ENCODE results near the gene RETREG3. TPM values are rescaled to one million over a fixed set of nuclear protein-coding genes. Genes with fewer than 3 reads are reported as not detected.

RETREG3 gene
- total and polyA plus RNA-seq, 2 of the 4 experiments (the other 2 are of a cell fraction), result 18.1 to 44.1 TPM

DNA sequence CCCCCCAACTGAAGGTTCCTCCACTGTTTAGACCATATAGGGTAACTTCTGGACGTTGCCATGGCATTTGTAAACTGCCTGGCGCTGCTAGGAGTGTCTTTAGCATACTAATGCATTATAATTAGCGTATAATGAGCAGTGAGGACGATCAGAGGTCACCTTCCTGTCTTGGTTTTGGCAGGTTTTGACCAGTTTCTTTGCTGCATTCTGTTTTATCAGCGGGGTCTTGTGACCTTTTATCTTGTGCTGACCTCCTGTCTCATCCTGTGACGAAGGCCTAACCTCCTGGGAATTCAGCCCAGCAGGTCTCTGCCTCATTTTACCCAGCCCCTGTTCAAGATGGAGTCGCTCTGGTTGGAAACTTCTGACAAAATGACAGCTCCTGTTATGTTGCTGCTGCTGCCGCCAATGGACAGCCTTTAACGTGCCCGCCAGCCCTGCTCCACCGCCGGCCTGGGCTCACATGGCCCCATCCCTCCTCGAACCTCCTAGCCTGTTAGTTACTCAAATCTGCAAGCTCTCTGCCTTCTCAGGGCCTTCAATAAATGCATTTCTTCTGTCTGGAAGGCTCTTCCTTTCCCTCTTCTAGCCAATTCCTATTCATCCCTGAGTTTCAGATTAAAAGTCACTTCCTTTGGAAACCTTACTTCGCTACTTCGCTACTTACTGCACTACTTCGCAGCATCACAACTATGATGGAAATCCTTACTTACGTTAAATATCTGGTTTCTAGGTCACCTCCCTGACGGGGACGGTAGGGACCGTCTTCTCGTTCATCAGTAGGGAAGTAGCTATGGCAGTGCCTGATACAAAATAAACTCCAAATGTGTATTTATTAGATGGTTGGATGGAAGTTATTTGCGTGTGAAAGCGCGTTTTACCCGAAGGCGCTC is 73.8 kb downstream of the RETREG3 start:
- H3K36me3 ChIP-seq (ENCODE audit: control insufficient read depth, insufficient read depth, low read length), result peaks cover 16% of the 10 kb centered on the region
- peak overlapping the region; percentile 96 for H4K91ac ChIP-seq (ENCODE audit: insufficient read depth, low read depth, low read length)
- in situ Hi-C loops (cut with MboI; ENCODE audit: low sequenced_read_pairs), result no loop called here
- peak overlapping the region; percentile 61 for H2BK5ac ChIP-seq (ENCODE audit: low read depth, low read length, poor library complexity, severe bottlenecking)
- peak overlapping the region; percentile 99 for H3K14ac ChIP-seq (replicated peaks; ENCODE audit: low read depth, low read length)
- no TSS peak for BruUV-seq (replicated peaks)
- peak overlapping the region; percentile 93 for H2AK9ac ChIP-seq (replicated peaks; ENCODE audit: low read depth, low read length, poor library complexity)
- peak overlapping the region; percentile 100 for H4K5ac ChIP-seq (ENCODE audit: low read depth, low read length)
- H2BK15ac ChIP-seq (ENCODE audit: low read depth, low read length), result peak overlapping the region; percentile 99
- TF ChIP-seq, protein P1, sequence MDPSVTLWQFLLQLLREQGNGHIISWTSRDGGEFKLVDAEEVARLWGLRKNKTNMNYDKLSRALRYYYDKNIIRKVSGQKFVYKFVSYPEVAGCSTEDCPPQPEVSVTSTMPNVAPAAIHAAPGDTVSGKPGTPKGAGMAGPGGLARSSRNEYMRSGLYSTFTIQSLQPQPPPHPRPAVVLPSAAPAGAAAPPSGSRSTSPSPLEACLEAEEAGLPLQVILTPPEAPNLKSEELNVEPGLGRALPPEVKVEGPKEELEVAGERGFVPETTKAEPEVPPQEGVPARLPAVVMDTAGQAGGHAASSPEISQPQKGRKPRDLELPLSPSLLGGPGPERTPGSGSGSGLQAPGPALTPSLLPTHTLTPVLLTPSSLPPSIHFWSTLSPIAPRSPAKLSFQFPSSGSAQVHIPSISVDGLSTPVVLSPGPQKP (IDR thresholded peaks at IDR 0.05; ENCODE audit: borderline replicate concordance, low read depth, low read length), result no peak
- TF ChIP-seq POLR2A (IDR thresholded peaks at IDR 0.05; ENCODE audit: low read depth, low read length) (no peak), MAZ (IDR thresholded peaks at IDR 0.05; ENCODE audit: borderline replicate concordance, low read depth, low read length) (no peak), RCOR1 (IDR thresholded peaks at IDR 0.05; ENCODE audit: insufficient replicate concordance, low read length) (no peak), NFE2L2 (IDR thresholded peaks at IDR 0.05; ENCODE audit: low read depth, low read length) (no peak), SMC3 (IDR thresholded peaks at IDR 0.05; ENCODE audit: low read depth, low read length) (no peak), MAFK (IDR thresholded peaks at IDR 0.05; ENCODE audit: low read depth, low read length) (no peak), CHD1 (IDR thresholded peaks at IDR 0.05; ENCODE audit: low read depth, low read length) (no peak), CEBPB (IDR thresholded peaks at IDR 0.05; ENCODE audit: low read depth, low read length) (no peak), BHLHE40 (IDR thresholded peaks at IDR 0.05; ENCODE audit: low read depth, low read length) (no peak)
- TF ChIP-seq, protein P2, sequence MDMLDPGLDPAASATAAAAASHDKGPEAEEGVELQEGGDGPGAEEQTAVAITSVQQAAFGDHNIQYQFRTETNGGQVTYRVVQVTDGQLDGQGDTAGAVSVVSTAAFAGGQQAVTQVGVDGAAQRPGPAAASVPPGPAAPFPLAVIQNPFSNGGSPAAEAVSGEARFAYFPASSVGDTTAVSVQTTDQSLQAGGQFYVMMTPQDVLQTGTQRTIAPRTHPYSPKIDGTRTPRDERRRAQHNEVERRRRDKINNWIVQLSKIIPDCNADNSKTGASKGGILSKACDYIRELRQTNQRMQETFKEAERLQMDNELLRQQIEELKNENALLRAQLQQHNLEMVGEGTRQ (IDR thresholded peaks at IDR 0.05; ENCODE audit: low read depth, low read length), result no peak
- no peaks in the 10 kb centered on the region for H3K27me3 ChIP-seq (ENCODE audit: control insufficient read depth, insufficient read depth, low read length)
- peak overlapping the region; percentile 78 for H2BK120ac ChIP-seq (ENCODE audit: low read depth, low read length)
- peaks cover 20% of the 10 kb centered on the region for H3K4me1 ChIP-seq (ENCODE audit: control insufficient read depth, insufficient read depth, low read length)
- H3K4me2 ChIP-seq (ENCODE audit: low read depth, low read length), result peak overlapping the region; percentile 77
- H3K18ac ChIP-seq (ENCODE audit: low read depth, low read length), result peak overlapping the region; percentile 97
- H3K4ac ChIP-seq (ENCODE audit: low read depth, low read length), result peak overlapping the region; percentile 99
- peaks cover 9% of the 10 kb centered on the region; the same call in 1 of the 2 replicates for H4K20me1 ChIP-seq (ENCODE audit: insufficient read depth, low read length)
- peak overlapping the region; percentile 36 for H3K9ac ChIP-seq (ENCODE audit: low read depth, low read length)
- no peaks in the 10 kb centered on the region for H3K9me3 ChIP-seq (ENCODE audit: control insufficient read depth, insufficient read depth, low read length)
- ChIA-PET CTCF (interaction anchor here (1.8 kb wide), 1 partner anchor 8 kb away, joined by 6 read pairs; no protein-coding TSS in a partner anchor), POLR2A (ENCODE audit: unreplicated experiment) (interaction anchor here (1.6 to 1.8 kb wide), 3 partner anchors 15 to 114 kb away, joined by 4 to 6 read pairs (median 4); partner anchors contain the start of gene CAVIN1)
- H4K8ac ChIP-seq (ENCODE audit: low read depth in 2 of 2, low read length in 2 of 2), result peak overlapping the region; percentile 100
- dilution Hi-C loops (cut with HindIII; ENCODE audit: low sequenced_read_pairs, unreplicated experiment), result no loop called here
- peak overlapping the region; percentile 99 for H3K23ac ChIP-seq (ENCODE audit: low read depth, low read length)
- peak overlapping the region; percentile 93 for H2BK20ac ChIP-seq (ENCODE audit: low read depth, low read length)
- H3K79me1 ChIP-seq (ENCODE audit: low read depth in 1 of 2, low read length in 2 of 2), result peaks cover 16 to 32% of the 10 kb centered on the region in 2 experiments
- H3K4me3 ChIP-seq (ENCODE audit: insufficient read depth, low read depth, low read length), result peak overlapping the region; percentile 53
- WGBS, 2 experiments (ENCODE audit: extremely low coverage in 2 of 2, insufficient read length in 1 of 2), result 72% methylated on average over 11 of the region's 26 CpGs; no CpG with 5 or more reads in 1 of the 2 experiments
- peaks cover 26% of the 10 kb centered on the region for H3K9me1 ChIP-seq (ENCODE audit: insufficient read depth, low read length)
- H2AFZ ChIP-seq (replicated peaks; ENCODE audit: low read length, poor library complexity), result peak overlapping the region; percentile 90
- ATAC-seq (ENCODE audit: low read depth), result no peak
- H3K56ac ChIP-seq (ENCODE audit: extremely low read depth, insufficient read depth, low read length), result peak overlapping the region; percentile 48
- no peak for DNase-seq
- intact Hi-C loops (cut with micrococcal nuclease), result no loop called here
- peak overlapping the region; percentile 99 for H2AK5ac ChIP-seq (ENCODE audit: low read depth, low read length)
- H3K27ac ChIP-seq (ENCODE audit: insufficient read depth, low read length), result peak overlapping the region; percentile 78

Measured in IMR-90 (cell line).